Raji (cell line): ENCODE data around the gene DISC1.

ENCODE experiments used
- POLR2A ChIP-seq: IDR thresholded peaks from 2 replicates; pipeline ENCODE4 v1.6.1; 2011; ENCODE audit warnings: low read depth, low read length, control low read depth; ENCODE audit not compliant: insufficient read depth

The DISC1 gene

DNA sequence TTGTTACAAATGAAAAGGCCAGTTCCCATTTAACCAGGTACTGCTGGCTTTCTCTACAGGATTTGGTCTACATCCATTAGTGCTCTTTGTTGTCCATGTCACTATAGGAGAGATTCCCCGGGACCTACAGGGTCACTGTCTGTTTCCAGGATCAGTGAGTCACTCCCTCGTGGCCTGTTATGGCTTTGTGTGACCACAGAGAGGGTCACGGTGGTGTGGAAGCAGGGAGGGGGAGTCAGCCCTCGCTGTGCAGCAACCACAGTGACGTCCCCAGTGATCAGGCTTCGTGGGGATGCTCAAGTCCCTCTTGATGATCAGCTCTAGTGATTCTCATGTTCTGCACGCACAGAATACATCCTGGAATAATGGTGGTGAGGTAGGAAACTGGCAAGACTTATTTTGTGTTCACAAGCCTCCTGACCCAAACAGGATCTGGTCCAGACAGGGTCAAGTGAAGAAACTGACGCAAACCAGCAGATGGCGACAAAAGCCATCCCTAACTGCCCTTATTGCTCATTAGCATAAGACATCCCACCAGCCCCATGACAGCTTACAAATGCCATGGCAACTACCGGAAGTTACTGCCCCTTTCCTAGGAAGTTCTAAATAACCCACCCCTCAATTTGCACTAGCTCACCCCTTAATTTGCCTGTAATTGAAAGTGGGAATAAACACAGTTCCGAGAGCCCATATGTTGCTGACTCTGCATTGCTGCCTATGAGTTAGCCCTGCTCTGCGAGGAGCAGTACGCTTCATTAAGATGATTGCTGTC lies 98.5 kb downstream of the DISC1 start:
- no peak for TF ChIP-seq POLR2A

DNA sequence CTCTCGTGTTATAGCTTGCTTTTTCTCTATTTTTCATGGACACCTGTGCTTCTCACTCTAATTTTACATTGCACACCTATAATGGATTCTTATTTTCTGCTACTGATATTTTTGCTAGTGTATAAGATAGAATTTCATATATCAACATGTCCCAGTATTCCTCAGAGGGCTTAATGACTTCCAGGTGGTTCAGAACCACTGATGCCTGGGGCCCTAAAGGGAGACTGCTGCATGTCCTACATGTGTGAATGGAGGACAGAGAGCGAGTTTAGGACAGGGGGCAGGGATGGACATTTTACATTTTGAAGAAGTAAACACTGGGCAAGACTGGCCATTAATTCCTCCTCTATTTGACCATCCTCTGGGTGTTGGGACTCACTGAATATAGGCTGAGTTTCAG lies 100.6 kb downstream of the DISC1 start:
- no peak for TF ChIP-seq POLR2A

DNA sequence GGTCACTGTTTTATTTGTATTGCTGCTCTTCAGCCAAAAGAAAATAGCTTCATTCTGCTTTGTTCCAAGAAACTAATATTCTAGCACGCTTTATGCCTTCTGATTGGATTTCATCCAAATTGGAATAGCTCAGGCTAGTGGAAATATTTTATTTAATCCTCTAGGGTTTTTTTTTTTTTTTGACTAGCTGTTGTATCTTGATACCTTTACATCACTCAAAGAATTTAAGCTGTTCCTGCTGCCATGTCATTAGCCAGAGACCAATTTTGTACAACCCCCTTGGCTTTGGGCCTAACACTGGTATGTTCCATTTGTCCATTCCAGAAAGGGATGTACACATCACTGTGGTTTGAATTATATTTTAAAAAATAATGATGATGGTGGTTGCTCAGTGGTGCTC lies 103.0 kb downstream of the DISC1 start:
- TF ChIP-seq POLR2A = no peak

DNA sequence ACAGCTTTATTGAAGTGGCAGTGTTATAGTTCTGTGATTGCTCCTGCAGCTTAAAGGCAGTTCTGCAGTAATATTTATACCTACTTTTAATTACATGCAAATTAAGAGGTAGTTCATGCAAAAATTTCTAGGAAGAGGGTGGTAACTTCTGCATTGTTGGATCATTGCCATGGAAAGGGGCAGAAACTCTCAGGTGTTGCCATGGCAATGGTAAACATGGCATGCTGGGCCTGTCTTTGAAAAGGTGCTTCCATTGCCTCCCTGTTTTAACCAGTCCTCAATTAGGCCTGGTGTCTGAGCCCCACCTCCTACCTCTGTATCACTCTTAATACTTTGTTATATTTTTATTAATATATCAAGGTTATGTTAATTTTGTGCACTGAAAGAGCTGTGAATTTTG lies 104.7 kb downstream of the DISC1 start:
- TF ChIP-seq POLR2A = no peak

DNA sequence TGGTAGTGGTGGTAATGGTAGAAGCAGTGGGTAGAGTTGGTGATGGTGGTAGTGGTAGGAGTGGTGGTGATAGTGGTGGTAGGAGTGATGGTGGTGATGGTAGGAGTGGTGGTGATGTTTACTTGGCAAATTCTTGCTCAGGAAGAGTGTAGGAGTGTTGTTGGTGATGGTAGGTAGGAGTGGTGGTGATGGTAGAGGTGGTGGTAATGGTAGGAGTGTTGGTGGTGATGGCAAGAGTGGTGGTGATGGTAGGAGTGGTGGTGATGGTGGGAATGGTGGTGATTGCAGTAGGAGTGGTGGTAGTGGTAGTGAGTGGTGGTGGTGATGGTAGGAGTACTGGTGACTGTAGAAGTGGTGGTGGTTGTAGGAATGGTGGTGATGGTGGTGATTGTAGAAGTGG lies 106.5 kb downstream of the DISC1 start:
- no peak for TF ChIP-seq POLR2A

DNA sequence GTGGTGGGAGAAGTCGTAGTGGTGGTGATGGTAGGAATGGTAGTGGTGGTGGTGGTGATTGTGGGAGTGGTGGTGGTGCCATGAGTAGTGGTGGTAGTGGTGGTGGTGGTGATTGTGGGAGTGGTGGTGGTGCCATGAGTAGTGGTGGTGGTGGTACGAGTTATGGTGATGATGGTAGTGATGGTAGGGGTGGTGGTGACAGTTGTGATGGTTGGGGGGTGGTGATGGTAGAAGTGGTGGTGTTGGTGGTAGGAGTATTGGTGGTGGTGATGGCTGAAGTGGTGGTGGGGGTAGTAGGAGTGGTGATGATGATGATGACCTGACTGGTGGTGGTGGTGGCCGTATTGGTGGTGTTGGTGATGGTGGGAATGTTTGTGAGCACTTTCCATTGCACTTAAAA lies 107.1 kb downstream of the DISC1 start:
- TF ChIP-seq POLR2A = no peak

DNA sequence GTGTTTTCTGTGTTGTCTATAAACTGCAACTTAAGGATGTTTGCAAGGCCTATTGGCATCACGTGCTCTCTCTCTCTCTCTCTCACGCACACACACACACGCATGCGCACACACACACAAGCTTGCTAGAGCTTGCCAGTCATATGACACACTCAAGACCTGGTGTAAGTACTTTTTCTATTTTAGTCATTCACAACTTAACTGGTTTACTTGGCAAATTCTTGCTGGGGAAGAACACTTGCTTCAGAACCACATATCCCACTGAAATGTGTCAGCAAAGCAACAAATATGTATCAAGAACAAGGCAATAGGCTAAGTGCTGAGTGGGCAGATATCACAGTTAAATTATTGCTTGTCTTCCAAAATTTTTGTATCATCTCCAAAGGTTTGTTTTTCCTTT lies 107.8 kb downstream of the DISC1 start:
- no peak for TF ChIP-seq POLR2A

DNA sequence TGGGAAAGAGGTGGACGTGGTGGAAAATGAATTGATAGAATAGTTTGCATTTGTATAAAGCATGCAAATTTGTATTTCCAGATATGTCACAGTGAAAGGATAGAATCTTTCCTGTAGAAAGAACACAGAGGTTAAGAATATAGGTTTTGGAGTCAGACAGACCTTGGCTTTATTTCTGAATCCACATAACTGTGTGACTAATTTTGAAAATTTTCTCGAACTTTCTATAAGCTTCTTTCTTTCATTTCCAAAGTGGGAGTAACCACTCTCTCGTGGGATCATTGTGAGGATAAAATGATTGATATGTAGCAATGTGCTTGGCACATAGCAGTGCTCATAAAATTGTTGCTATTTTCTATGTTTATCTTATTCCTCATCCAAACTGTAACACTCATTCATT lies 108.8 kb downstream of the DISC1 start:
- no peak for TF ChIP-seq POLR2A

DNA sequence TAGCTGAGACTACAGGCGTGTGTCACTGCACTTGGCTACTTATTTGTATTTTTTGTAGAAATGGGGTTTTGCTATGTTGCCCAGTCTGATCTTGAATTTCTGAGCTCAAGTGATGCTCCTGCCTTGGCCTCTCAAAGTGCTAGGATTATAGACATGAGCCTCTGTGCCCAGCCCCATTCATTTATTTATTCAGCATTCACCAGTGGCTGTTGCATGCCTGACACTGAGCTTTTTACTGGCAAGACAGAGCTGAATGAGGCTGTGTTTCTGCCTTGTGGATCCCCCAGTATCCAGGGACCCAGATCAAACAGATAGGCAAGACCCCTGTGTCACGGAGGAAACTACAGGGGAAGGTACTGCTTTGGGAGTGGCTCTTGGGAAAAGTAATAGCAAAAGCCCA lies 109.4 kb downstream of the DISC1 start:
- no peak for TF ChIP-seq POLR2A

DNA sequence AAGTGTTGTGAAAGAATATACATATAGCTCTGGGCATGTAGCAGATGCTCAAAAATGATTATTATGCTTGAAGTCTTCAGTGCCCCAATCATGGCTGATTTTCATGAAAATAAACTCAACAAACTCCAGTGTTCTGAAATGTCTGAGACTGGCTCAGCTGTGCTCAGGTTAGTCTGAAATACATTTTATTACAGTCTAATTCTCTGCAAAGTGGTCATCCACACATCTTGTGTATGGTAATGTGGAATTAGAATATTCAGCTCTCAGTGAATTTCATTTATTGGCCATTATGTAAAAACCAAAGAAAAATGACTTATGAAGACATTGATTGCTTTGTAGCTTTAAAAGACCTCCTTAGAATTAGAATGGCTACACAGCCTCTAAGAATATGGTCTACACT lies 109.9 kb downstream of the DISC1 start:
- no peak for TF ChIP-seq POLR2A

DNA sequence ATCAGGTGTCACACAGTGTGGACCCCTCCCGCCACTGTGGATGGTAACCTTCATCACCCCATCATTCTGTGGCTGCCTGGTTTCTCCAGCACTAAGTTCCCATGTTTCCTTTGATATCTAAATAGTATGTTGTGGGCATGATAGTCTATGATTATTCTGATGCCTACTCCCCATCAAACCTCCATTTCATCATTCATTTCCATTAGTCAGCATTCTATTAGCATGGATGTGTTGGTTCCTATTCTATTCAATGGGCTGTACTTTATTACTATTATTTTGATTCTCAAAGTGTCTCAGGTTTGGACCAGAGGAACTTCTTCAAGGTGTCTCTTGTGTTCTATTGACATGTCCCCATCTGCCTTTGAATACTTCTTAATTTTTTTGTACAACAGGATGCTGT lies 112.0 kb downstream of the DISC1 start:
- no peak for TF ChIP-seq POLR2A

DNA sequence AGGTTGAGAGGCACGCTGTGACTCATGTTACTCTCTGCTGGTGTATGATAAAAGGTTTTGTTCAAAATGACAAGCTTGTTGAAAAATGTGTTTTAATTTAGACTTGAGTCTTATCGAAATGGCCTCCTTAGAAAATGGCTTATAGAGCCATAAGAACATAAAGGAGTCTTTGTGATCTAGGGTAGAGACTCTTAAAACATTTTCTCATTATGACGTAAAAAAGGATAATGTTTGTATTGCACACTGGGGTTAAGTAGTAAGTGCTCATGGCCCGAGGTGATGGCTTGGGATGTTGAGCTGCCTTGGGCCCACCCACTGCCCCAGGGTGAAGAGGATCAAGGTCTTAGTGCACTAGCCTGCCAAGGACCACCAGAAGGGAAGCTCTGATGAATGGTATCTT lies 117.4 kb downstream of the DISC1 start:
- no peak for TF ChIP-seq POLR2A

DNA sequence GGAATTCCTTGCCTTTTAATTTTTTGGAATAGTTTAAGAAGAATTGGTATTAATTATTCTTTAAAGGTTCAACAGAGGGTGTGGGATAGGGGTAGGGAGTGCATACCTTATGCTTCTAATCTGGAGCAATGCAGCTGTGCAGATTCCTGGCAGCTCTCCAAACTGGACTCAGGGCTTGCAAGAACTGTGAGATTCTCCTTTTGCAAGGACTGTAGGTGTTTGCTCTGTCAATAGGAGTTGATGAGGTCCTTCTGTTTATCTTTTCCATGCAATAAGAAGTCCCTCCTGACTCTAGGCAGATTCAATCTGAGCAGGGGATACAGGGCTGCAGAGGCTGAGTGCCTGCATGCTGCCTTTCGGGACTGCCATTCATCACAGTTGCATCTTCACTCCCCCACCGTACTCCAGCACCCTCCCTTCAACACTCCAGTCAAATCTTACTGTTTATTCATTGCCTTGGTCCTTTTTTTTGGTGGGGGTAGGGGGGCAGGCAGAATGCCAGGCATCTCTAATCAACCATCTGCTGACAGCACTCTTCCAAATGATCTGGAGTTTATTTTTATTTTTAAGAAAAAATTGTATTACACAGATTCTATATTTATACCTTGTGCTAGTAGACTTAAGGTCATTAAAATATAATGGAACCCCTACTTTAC lies 122.3 kb downstream of the DISC1 start:
- TF ChIP-seq POLR2A = no peak

DNA sequence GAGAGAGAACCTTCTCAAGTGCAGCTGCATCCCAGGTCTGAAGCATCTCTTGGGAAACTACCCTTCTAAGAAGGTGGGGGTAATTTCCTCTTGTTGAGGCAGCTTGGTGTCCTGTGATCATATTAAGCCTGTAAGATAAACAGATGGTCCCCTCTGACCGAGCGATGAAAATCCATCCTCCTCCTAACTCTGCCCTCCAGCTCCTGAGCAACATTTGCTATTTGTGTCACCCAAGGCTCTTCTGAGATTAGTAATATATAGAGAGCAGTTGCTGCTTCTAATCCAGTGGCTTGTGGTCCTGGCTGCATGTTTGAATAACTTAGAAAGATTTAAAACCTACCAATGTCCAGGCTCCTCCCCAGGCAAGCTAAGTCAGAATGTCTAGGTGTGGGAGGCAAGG lies 123.7 kb downstream of the DISC1 start:
- TF ChIP-seq POLR2A = no peak

DNA sequence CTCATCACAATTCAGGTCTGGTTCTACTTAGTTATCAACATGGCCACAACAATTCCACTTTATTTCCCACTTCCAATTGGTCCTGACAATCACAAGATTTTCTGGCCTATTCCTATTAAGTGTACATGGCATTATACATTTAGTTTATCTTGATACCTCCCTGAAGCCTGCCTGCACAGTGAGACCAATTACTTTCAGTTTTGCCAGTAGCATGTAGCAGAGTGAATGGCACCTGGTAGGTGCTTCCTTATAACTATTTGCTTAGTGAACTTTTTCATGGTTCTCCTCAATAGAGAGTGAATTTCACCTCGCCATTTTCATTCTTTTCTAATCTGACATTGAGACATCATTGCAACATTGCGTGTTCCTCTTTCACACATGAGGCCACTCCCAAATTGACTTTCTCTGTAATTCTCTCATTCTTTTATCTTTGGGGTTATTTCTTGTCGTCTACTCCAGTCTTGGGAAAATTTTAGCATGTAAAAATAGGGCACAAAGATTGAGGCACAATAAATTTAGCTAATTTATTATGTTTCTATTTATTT lies 124.3 kb downstream of the DISC1 start:
- TF ChIP-seq POLR2A = no peak

DNA sequence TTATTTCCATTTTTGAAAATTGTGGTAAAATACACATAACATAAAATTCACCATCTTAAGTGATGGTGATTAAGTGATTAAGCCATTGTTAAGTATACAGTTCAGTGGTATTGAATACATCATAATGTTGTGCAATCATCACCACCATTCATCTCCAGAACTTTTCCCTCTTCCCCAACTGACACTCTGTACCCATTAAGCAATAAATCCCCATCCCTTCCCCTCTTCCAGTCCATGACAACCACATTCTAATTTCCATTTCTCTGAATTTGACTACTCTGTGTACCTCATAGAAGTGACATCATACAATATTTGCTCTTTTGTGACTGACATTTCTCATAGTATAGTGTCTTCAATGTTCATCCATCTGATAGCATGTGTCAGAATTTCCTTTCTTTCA lies 124.8 kb downstream of the DISC1 start:
- no peak for TF ChIP-seq POLR2A
